ENCODE data around the gene XXYLT1. TPM values are rescaled to one million over a fixed set of nuclear protein-coding genes. Genes with fewer than 3 reads are reported as not detected.

XXYLT1 gene
- total RNA-seq, 1 donor from 2014 or later = 8.9 TPM

DNA sequence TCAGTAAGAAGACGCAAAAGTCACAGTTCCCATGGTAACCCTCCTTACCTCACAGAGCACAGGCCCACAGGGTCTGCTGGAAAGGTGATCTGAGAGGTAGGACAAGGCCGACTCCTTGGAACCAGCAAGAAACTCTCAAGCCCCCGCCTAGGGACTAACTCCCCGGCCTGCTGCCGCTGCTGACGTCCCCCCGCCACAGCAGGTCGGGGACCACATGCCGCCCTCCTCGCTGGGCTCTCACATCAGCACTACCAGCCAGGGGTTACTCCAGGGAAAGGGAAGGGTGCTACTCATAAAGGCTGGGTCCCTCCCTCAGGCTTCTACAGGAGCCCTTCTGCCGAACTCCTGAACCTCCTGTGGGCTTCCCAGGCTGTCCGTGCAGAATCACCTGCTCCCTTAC lies 94.2 kb downstream of the XXYLT1 start:
- H3K9me3 ChIP-seq = no peaks in the 10 kb centered on the region
- H3K36me3 ChIP-seq = no peaks in the 10 kb centered on the region
- H3K27me3 ChIP-seq (ENCODE audit: low read depth) = no peaks in the 10 kb centered on the region
- peaks cover 51% of the 10 kb centered on the region for H3K4me1 ChIP-seq
- TF ChIP-seq, protein P1, sequence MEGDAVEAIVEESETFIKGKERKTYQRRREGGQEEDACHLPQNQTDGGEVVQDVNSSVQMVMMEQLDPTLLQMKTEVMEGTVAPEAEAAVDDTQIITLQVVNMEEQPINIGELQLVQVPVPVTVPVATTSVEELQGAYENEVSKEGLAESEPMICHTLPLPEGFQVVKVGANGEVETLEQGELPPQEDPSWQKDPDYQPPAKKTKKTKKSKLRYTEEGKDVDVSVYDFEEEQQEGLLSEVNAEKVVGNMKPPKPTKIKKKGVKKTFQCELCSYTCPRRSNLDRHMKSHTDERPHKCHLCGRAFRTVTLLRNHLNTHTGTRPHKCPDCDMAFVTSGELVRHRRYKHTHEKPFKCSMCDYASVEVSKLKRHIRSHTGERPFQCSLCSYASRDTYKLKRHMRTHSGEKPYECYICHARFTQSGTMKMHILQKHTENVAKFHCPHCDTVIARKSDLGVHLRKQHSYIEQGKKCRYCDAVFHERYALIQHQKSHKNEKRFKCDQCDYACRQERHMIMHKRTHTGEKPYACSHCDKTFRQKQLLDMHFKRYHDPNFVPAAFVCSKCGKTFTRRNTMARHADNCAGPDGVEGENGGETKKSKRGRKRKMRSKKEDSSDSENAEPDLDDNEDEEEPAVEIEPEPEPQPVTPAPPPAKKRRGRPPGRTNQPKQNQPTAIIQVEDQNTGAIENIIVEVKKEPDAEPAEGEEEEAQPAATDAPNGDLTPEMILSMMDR (IDR thresholded peaks at IDR 0.05) = no peak
- H3K4me3 ChIP-seq = no peak overlapping the region
- DNase-seq (no peak), ATAC-seq (no peak)
- H3K27ac ChIP-seq = no peak overlapping the region
- intact Hi-C loops (cut with DNase I) = no loop called here

DNA sequence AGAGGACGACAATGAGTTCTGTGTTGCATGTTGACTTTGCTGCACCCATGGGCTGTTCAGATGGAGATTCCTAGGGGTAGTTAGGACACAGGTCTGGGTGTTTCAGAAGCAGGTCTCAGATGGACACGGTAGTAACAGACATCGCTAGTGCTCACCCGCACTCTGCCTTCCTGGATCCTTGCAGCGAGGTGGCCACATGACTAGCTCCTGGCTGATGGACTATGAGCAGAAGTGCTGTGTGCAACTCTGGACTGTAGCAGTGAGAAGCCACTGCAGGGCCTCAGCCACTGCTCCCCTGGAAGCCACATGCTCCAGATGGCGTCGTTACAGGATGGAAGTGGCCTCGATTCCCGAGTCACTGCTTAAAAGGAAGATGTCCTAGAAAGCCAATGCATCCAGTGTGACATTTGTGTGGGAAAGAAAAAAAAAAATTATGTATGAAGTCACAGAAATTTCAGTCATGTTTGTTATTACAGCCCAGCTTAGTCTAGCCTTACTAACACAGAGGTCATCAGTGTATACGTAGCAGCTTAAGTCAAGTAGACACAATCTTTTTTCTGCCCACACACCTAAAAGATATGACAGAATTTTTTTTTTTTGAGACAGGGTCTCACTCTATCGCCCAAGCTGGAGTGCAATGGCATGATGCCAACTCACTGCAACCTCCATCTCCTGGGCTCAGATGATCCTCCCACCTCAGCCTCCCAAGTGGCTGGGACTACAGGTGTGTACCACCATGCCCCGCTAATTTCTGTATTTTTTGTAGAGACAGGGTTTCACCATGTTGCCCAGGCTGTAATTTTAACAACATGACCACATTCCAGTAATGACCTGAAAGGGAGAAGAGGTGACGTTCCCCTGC lies 95.3 kb downstream of the XXYLT1 start:
- no peaks in the 10 kb centered on the region for H3K9me3 ChIP-seq

DNA sequence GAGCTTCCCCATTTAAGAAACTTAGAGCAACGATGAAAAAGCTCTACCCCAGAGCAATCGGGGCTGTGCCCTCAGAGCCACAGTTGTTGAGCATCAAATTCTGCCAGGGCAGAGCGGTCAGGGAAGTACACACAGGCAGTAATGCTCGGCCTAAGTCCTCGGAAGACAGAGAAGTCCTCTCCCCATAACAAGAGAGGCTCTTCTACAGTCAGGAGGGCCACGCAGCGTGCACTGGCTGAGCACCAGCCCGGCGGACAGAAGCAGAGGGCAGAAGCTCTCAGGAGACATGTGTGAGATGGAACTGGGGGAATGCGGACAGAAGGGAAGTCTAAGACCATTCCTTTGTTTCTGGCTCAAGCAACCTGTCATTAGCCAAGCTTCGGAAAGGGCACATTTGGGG lies 95.9 kb downstream of the XXYLT1 start:
- TF ChIP-seq, protein P1 (IDR thresholded peaks at IDR 0.05) = no peak
- no peaks in the 10 kb centered on the region for H3K9me3 ChIP-seq
- no peaks in the 10 kb centered on the region for H3K27me3 ChIP-seq (ENCODE audit: low read depth)
- no peak for DNase-seq
- H3K36me3 ChIP-seq = no peaks in the 10 kb centered on the region
- no peak overlapping the region for H3K27ac ChIP-seq
- H3K4me3 ChIP-seq = no peak overlapping the region
- H3K4me1 ChIP-seq = peaks cover 39% of the 10 kb centered on the region
- intact Hi-C loops (cut with DNase I) = no loop called here
- ATAC-seq = no peak

More for the DNA sequence above, 95.3 kb downstream of the XXYLT1 start:
- Histone ChIP-seq H3K4me3 (no peak overlapping the region), H3K27ac (no peak overlapping the region), H3K36me3 (no peaks in the 10 kb centered on the region), H3K27me3 (ENCODE audit: low read depth) (no peaks in the 10 kb centered on the region), H3K4me1 (peaks cover 44% of the 10 kb centered on the region)
- TF ChIP-seq, protein P1 (IDR thresholded peaks at IDR 0.05) = no peak
- ATAC-seq (no peak), DNase-seq (no peak)
- intact Hi-C loops (cut with DNase I) = no loop called here

DNA sequence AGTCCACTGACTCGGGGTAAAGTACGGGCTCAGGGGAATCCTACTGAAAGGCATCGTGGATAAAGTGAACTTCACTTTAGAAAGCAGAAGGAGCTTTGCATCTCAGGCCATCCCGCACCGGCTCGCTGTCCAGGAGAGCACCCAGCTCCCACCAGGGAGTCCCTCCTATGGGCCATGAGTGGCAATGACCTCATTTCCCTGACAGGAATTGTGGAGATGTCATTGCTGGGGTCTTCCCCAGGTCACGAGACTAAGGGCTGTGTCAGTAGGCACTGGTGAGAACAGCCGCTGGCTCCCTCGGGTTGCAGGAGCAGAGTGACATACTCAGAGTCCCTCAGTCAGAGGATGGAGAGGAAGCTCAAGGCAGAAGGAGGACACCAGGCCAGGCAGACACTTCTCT lies 97.3 kb downstream of the XXYLT1 start:
- H3K4me3 ChIP-seq = no peak overlapping the region
- no peak overlapping the region for H3K27ac ChIP-seq
- TF ChIP-seq, protein P1 (IDR thresholded peaks at IDR 0.05) = no peak
- no peaks in the 10 kb centered on the region for H3K27me3 ChIP-seq (ENCODE audit: low read depth)
- H3K36me3 ChIP-seq = no peaks in the 10 kb centered on the region
- ATAC-seq (no peak), DNase-seq (no peak)
- peaks cover 25% of the 10 kb centered on the region for H3K4me1 ChIP-seq
- intact Hi-C loops (cut with DNase I) = no loop called here
- H3K9me3 ChIP-seq = no peaks in the 10 kb centered on the region

DNA sequence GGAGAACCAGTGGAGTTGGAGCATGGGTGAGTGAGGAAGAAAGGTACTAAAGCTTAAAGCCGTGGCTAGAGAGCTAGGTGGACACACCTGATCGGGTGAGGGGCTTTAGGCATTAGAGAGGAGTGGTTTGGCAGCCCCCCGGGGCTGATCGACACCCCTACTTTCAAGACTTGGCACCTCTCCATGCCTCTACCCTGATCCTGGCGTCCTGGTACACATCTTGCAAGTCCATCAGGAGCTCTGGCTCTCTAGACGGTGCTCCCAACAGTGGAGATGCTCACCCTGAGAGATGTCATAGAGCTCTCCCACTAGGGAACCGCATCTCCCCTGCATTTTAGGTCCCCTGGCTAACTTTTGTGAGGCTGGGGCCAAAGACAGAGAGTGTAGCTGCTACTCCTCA lies 98.1 kb downstream of the XXYLT1 start:
- no peak for ATAC-seq
- H3K4me1 ChIP-seq = peaks cover 17% of the 10 kb centered on the region
- no peaks in the 10 kb centered on the region for H3K9me3 ChIP-seq
- no peaks in the 10 kb centered on the region for H3K27me3 ChIP-seq (ENCODE audit: low read depth)
- DNase-seq = no peak
- intact Hi-C loops (cut with DNase I) = no loop called here
- TF ChIP-seq, protein P1 (IDR thresholded peaks at IDR 0.05) = no peak
- H3K36me3 ChIP-seq = no peaks in the 10 kb centered on the region
- no peak overlapping the region for H3K4me3 ChIP-seq
- H3K27ac ChIP-seq = no peak overlapping the region
